Measurements from ENCODE around the gene KRTAP10-8.
"Not testable (repeated sequence)": the region's sequence is repeated elsewhere in the genome, so short reads cannot be mapped to it uniquely, and the experiment has no call there.

Gene KRTAP10-8

GRCh38 chr21:44636209-44637017 lies 24.5 kb downstream of the KRTAP10-8 start:
- in situ Hi-C loops (cut with HindIII; ENCODE audit: low pct_ligation_motif_present, low pct_unique_long_range_greater_than_20kb, low sequenced_read_pairs) = no loop called here
- no peak for DNase-seq

DNA sequence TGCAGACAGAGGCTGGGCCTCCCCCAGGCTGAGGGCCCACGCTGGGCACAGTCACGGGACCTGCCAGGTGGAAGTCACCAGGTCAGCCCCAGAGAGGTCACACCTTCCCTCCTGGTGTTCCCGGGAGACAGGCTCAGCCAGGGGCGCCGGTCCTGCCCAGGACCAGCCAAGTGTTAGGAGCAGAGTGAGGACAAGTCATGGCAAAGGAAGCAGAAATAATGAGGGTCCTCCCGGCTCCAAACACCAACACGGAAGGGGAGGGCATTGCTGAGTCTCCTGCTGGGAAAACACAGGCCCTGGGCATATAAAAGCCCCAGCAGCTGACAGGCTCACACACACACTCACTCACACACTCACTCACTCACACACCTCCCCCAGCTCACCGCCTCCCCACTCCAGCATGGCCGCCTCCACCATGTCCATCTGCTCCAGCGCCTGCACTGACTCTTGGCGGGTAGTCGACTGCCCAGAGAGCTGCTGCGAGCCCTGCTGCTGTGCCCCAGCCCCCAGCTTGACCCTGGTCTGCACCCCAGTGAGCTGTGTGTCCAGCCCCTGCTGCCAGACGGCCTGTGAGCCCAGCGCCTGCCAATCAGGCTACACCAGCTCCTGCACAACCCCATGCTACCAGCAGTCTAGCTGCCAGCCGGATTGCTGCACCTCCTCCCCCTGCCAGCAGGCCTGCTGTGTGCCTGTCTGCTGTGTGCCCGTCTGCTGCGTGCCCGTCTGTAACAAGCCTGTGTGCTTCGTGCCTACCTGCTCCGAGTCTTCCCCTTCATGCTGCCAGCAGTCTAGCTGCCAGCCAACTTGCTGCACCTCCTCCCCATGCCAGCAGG lies 25.4 kb downstream of the KRTAP10-8 start, which contains the start of gene KRTAP10-10:
KRTAP10-10 (plus strand) TSS at position 339 of the 833 bp plus-strand sequence; CDS start at position 401, 62 bp downstream.
- in situ Hi-C loops (cut with HindIII; ENCODE audit: low pct_ligation_motif_present, low pct_unique_long_range_greater_than_20kb, low sequenced_read_pairs) = no loop called here
- DNase-seq = no peak

GRCh38 chr21:44637851-44638348 lies 26.0 kb downstream of the KRTAP10-8 start:
- DNase-seq; in situ Hi-C loops (cut with HindIII; ENCODE audit: low pct_ligation_motif_present, low pct_unique_long_range_greater_than_20kb, low sequenced_read_pairs): not testable (repeated sequence)

- in situ Hi-C loops (cut with HindIII; ENCODE audit: low pct_ligation_motif_present, low pct_unique_long_range_greater_than_20kb, low sequenced_read_pairs); DNase-seq: not testable (repeated sequence)
Observed at GRCh38 chr21:44638506-44639330, 26.8 kb downstream of the KRTAP10-8 start.

GRCh38 chr21:44639331-44639655 lies 27.4 kb downstream of the KRTAP10-8 start:
- DNase-seq = no peak
- in situ Hi-C loops (cut with HindIII; ENCODE audit: low pct_ligation_motif_present, low pct_unique_long_range_greater_than_20kb, low sequenced_read_pairs) = no loop called here

DNA sequence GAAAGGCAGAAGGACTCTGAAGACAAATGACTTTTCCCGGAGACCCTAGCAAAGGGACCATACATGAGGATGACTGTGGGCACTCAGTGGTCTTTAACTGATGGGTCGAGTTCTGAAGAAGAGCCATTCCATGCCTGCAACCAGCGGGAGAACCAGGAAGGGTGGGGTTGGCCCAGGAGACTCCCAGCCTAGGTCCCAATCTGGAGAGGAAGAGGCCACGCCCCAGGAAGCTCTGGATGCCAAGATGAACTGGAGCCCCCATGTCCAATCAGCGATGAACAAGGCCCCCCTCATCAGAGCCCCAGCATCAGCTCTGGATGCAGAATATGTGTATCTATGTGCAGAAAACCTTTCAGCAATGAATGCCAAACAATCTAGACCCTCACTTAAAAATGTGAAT lies 28.9 kb downstream of the KRTAP10-8 start:
- in situ Hi-C loops (cut with HindIII; ENCODE audit: low pct_ligation_motif_present, low pct_unique_long_range_greater_than_20kb, low sequenced_read_pairs) = no loop called here
- DNase-seq = no peak

GRCh38 chr21:44643741-44644310 lies 31.9 kb downstream of the KRTAP10-8 start:
- no peak for DNase-seq
- in situ Hi-C loops (cut with HindIII; ENCODE audit: low pct_ligation_motif_present, low pct_unique_long_range_greater_than_20kb, low sequenced_read_pairs) = no loop called here

- in situ Hi-C loops (cut with HindIII; ENCODE audit: low pct_ligation_motif_present, low pct_unique_long_range_greater_than_20kb, low sequenced_read_pairs) = no loop called here
- DNase-seq = no peak
Observed at GRCh38 chr21:44644878-44645277, 33.0 kb downstream of the KRTAP10-8 start.

GRCh38 chr21:44646366-44647221 lies 34.7 kb downstream of the KRTAP10-8 start, which contains the start of gene KRTAP10-11:
Gene KRTAP10-11 (plus strand): TSS chr21:44646414. CDS start chr21:44646459, 45 bp downstream.
- DNase-seq; in situ Hi-C loops (cut with HindIII; ENCODE audit: low pct_ligation_motif_present, low pct_unique_long_range_greater_than_20kb, low sequenced_read_pairs): not testable (repeated sequence)

- no peak for DNase-seq
- in situ Hi-C loops (cut with HindIII; ENCODE audit: low pct_ligation_motif_present, low pct_unique_long_range_greater_than_20kb, low sequenced_read_pairs) = no loop called here
Observed at GRCh38 chr21:44647222-44647552, 35.3 kb downstream of the KRTAP10-8 start.

DNA sequence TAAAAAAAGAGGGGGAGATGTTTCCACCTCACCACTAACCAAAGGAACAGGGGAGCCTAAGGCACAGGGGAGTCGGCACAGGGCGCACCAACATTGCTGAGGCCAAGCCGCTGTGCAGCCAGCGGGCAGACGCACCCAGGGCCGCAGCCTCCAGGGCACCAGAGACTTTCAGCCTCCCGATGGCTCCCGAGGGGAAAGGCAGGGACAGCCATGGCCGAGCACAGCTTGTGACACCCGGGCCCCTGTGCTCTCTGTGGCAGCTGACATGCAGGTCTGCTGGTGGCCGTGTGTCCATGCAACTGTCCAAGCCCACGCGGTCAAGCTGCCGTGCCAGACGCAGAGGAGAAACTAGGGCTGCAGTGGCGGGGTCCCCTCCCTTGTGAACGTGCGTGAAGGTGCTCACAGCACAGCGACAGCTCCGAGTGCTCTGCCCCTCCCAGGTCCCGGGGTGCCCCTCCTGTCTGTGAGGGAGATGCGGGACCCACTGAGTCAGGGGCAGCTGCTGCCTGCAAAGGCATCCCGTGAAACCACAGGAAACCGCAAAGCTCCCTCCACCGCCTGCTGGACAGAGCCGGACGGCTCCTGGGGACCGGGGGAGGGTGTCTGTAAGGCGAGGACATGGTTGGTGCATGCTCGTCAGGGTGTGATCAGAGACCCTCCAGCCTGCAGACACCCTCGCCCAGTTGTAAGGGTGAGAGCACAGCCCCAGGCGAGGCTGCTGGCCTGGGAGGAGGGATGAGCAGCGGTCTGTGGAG lies 36.9 kb downstream of the KRTAP10-8 start:
- DNase-seq = no peak
- in situ Hi-C loops (cut with HindIII; ENCODE audit: low pct_ligation_motif_present, low pct_unique_long_range_greater_than_20kb, low sequenced_read_pairs) = no loop called here

GRCh38 chr21:44649521-44650100 lies 37.7 kb downstream of the KRTAP10-8 start:
- DNase-seq = no peak
- in situ Hi-C loops (cut with HindIII; ENCODE audit: low pct_ligation_motif_present, low pct_unique_long_range_greater_than_20kb, low sequenced_read_pairs) = no loop called here

DNA sequence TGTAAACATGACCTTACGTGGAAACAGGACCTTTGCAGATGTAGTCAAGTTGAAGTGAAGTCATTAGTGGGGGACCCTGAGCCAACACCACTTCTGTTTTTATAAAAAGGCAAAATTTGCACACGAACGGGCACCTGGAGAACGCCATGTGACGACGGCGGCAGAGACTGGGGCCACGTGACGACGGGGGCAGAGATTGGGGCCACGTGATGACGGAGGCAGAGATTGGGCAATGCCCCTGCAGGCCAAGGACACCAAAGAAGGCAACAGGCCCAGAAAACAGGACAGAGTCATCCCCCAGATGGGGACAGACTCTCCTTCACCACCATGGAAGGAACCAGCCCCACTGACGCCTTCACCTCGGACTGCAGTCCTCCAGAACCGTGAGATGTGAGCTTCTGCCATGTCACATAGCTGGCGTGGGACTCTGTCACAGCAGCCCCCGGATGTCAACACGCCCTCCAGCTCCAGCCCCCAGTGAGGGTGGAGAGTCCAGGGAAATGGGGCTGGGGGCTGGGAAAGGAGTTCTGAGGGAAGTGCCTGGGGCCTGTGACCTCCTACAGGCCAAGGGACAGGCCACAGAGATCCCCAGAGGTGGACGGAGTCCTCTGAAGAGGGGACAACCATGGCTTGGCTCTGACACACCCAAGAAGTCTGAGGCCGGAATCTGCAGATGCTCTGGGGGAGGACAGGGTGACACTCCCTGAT lies 38.5 kb downstream of the KRTAP10-8 start:
- no peak for DNase-seq
- in situ Hi-C loops (cut with HindIII; ENCODE audit: low pct_ligation_motif_present, low pct_unique_long_range_greater_than_20kb, low sequenced_read_pairs) = no loop called here

DNA sequence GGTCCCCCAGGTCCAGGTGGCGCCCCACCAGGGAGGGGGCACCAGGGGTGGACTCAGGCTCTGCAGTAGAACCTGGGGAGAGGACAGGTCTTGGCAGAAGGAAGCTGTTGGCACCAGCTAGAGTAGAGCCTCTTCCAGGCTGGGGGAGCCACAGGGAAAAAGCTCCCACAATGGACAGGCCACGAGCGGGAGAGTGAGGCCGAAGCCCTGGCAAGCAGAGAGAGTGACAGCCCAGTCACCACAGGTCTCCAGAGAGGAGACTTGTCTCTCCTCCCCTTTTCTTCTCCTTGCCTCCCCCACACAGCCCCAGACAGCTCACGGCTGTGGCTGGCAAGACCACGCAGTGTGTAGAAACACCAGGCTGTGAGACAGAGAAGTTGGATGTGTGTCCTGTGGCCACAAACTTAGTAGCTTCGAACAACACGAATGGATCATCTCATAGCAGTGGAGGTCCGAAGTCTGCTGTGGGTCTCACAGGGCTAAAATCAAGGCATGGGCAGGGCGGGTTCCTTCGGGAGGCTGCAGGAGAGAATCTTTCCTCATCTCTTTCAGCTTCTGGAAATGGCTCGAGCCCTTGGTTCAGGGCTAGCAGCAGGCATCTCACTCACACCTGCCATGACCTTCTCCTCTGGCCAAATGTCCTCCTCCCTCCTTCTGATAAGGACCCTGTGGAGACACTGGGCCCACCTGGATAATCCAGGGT lies 39.2 kb downstream of the KRTAP10-8 start:
- in situ Hi-C loops (cut with HindIII; ENCODE audit: low pct_ligation_motif_present, low pct_unique_long_range_greater_than_20kb, low sequenced_read_pairs) = no loop called here
- DNase-seq = no peak

DNA sequence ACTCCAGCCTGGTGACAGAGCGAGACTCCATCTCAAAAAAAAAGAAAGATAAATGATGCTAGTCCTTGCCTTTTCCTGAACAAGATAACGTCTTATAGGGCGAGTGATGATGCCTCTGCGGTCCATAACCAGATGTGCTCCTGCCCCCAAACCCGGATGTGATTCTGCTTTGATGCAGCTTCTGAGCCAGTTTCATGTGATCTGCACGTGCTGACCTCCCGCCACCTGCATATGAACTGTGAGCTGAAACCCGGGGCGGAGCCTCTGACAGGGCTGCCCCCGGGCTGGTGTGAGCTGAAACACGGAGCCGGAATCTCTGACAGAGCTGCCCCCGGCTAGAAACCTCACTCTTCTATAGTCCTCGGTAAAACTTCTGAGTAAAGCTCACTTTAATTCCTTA lies 41.2 kb downstream of the KRTAP10-8 start:
- no peak for DNase-seq
- in situ Hi-C loops (cut with HindIII; ENCODE audit: low pct_ligation_motif_present, low pct_unique_long_range_greater_than_20kb, low sequenced_read_pairs) = no loop called here

Measured in ACHN (cell line).